Stimulated activated CD4-positive, alpha-beta T cell treated with anti-CD3 and anti-CD28 coated beads, Interleukin-15, amount 100 ng/mL, for 48 hours (primary cell): Measurements from ENCODE around the gene GOLGA6L22.
"Not testable (repeated sequence)": the region's sequence is repeated elsewhere in the genome, so short reads cannot be mapped to it uniquely, and the experiment has no call there.

Experiments
- DNase-seq, 2 donors: peaks; one replicate each; pipeline ENCODE4 v3.0.0-alpha.2; 2020; ENCODE audit warnings: low read depth in 2 of 2

The GOLGA6L22 gene, protein sequence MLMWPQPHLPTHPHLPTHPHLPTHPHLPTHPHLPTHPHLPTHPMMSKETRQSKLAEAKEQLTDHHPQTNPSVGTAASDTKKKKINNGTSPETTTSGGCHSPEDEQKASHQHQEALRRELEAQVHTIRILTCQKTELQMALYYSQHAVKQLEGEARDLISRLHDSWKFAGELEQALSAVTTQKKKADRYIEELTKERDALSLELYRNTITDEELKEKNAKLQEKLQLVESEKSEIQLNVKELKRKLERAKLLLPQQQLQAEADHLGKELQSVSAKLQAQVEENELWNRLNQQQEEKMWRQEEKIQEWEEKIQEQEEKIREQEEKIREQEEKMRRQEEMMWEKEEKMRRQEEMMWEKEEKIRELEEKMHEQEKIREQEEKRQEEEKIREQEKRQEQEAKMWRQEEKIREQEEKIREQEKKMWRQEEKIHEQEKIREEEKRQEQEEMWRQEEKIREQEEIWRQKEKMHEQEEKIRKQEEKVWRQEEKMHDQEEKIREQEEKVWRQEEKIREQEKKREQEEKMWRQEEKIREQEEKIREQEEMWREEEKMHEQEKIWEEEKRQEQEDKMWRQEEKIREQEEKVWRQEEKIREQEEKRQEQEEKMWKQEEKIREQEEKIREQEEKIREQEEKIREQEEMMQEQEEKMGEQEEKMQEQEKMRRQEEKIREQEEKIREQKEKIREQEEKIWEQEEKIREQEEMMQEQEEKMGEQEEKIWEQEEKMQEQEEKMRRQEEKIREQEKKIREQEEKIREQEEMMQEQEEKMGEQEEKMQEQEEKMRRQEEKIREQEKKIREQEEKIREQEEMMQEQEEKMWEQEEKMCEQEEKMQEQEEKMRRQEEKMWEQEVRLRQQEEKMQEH

GRCh38 chr15:22458603-22459002 is at the start of gene GOLGA6L22:
TSS of gene GOLGA6L22 (plus strand) at chr15:22458903. CDS start at chr15:22458994, 91 bp downstream.
- DNase-seq: not testable (repeated sequence)

GRCh38 chr15:22417288-22417687 is 41.4 kb upstream of the GOLGA6L22 start:
- not testable (repeated sequence) for DNase-seq

DNA sequence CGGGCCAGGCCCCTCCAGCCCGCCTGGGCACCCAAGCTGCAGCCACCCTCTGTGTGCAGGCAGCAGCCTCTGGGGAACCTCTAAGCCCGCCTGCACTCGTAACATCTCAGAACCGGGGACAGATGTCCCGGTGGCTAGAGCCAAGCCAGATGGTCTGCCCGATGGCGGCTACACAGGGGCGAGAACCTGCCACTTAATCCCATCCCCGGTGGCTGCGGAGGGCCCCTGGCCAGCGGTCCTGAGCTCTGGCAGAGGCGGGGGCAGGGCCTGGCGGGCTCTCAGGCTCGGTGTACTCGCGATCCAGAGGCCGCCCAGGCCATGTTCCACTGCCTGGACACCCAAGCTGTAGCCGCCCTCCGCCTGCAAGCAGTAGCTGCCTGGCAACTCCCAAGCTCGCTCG is 40.9 kb upstream of the GOLGA6L22 start:
- not testable (repeated sequence) for DNase-seq

GRCh38 chr15:22418212-22418611 is 40.5 kb upstream of the GOLGA6L22 start:
- DNase-seq: not testable (repeated sequence)

GRCh38 chr15:22418666-22419065 is 40.0 kb upstream of the GOLGA6L22 start:
- not testable (repeated sequence) for DNase-seq

- not testable (repeated sequence) for DNase-seq
Measured at GRCh38 chr15:22420340-22420739, 38.4 kb upstream of the GOLGA6L22 start.

DNA sequence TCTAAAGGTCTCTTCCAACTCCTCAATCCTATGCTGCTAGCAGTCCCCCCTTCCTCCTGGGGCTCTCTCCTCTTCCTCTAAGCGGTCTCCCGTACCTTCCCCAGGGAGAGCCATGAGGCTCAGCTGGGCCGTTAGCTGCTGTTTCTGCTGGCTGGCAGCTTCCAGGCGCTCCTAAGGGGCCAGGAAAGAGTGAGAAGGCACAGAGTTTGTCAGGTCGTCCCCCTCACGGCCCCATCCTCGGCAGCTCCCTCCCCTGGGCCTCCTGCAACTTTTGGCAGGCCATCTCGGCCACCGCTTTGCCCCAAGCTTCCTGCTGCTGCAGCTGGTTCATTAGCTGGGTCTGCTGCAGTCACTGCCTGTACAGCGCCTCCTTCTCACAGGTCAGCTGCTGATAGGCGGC is 29.3 kb upstream of the GOLGA6L22 start:
- DNase-seq: not testable (repeated sequence)

DNA sequence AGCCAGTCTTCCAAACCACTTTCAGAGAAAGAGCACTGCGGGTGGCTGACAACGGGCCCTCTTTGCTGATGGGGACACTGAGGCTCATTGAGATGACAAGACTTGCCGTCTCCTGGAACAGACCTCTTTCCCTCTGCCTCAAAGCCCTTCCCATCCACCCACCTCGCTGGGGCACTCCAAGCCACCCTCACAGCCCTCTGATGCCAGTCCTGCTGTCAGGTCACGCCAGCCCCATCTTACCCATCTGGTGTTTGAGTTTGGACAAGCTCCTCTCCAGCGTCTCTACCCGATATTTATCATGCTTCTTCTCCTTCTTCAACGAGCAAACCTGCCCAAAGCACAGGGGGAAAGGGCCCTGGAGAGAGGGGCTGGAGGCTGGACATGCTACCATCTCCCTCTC is 27.0 kb upstream of the GOLGA6L22 start:
- not testable (repeated sequence) for DNase-seq

- peak; percentile 2 to 6 for DNase-seq
Measured at GRCh38 chr15:22494490-22495113, 35.9 kb downstream of the GOLGA6L22 start.

DNA sequence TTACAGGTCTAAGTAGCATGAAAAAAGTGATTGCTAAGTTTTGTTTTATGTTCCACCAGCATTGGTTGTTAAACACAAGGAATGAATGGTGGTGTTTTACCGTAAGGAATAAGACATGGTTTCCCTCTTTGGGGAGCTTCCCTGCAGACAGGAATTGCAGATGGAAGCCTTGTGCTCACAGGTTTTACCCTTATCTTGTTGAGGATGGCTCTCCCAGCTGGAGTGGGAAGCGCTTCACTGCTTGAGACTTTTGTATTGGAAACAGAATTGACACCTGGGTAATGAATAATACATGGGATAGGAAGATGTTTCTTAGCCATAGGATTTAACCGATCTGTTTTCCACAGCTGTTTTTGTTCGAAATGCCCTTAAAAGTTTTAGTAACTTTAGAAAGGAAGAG is 38.5 kb downstream of the GOLGA6L22 start:
- not testable (repeated sequence) for DNase-seq

GRCh38 chr15:22498220-22498925 is 39.7 kb downstream of the GOLGA6L22 start:
- not testable (repeated sequence) for DNase-seq

GRCh38 chr15:22502272-22502671 is 43.6 kb downstream of the GOLGA6L22 start:
- DNase-seq: not testable (repeated sequence)

DNA sequence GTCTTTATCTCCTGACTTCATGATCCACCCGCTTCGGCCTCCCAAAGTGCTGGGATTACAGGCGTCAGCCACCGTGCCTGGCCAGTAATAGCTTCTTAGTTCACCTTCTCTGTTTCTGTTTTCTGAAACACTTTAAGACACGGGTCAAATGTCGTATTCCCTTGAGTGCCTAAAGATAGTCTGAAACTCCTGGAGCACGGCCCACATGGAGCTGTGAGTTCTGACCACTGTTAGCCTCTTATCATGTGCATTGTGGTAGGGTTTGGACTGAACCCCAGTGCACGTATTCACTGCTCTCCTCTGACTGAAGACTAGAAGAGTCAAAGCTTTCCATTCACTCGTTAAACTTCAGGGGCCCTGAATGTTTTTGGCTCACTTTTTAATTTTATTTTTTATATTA is 48.3 kb downstream of the GOLGA6L22 start:
- DNase-seq: not testable (repeated sequence)

DNA sequence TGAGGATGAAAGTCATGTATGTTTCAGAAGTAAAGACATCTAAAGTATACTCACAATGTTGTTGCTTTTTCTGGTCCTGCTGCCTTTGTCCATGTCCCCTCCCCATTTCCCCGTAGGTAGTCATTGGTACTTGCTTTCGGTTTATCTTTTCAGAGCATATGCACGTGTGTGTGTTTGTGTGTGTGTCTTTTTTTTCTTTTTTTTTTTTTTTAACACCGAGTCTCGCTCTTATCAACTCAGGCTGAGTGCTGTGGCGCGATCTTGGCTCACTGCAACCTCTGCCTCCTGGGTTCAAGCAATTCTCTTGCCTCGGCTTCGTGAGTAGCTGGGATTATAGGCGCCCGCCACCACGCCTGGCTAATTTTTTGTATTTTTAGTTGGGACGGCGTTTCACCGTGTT is 57.4 kb downstream of the GOLGA6L22 start:
- DNase-seq: not testable (repeated sequence)
